B cell (primary cell): Measurements from ENCODE around the gene TRIM38. TPM values are rescaled to one million over a fixed set of nuclear protein-coding genes. Genes with fewer than 3 reads are reported as not detected.

Experiments used
- ATAC-seq: fragments of 200-7000 bp; cut with Tn5 transposase; one replicate; pipeline ENCODE4 v1.10.0; 2021; ENCODE audit warnings: low read depth, mild to moderate bottlenecking, moderate number of reproducible peaks, moderate library complexity
- CTCF ChIA-PET: fragments of 350-600 bp; sonication (Branson Sonifier 250); formaldehyde crosslinking; loops from one replicate; lab custom pipeline; 2021; ENCODE audit warnings: antibody characterized with exemption, inconsistent platforms; lab: Charles Lee
- POLR2A ChIA-PET: fragments of 350-600 bp; sonication (Branson Sonifier 250); formaldehyde crosslinking; loops from one replicate; lab custom pipeline; 2021; ENCODE audit warnings: antibody characterized with exemption; lab: Charles Lee
- DNase-seq: peaks from one replicate; pipeline ENCODE4 v3.0.0; 2013
- H2AFZ ChIP-seq: 2 replicates; pipeline ENCODE4 v1.6.1; 2012; ENCODE audit warnings: mild to moderate bottlenecking, low read depth, low read length; ENCODE audit not compliant: insufficient read depth, poor library complexity, severe bottlenecking
- H3K27ac ChIP-seq, 2 donors: 1 replicate in 1 of 2; 2 replicates in 1 of 2; pipeline ENCODE4 v1.5.1; 2012 to 2013; ENCODE audit warnings: low read length in 2 of 2, mild to moderate bottlenecking in 2 of 2, moderate library complexity in 1 of 2
- H3K27me3 ChIP-seq, 4 experiments: fragments of 200-600 bp in 1 of 4; sonication (generic) in 1 of 4; replicated peaks in 1 of 4; 1 replicate in 2 of 4; 2 replicates in 2 of 4; pipeline versions ENCODE4 v1.6.1 to v1.7.0; 2013 to 2016; ENCODE audit warnings: low read length in 3 of 4, mild to moderate bottlenecking in 2 of 4, mixed read lengths in 1 of 4, moderate library complexity in 1 of 4; ENCODE audit not compliant: insufficient read depth in 4 of 4, control insufficient read depth in 3 of 4; ENCODE audit errors: control extremely low read depth in 1 of 4
- H3K36me3 ChIP-seq, 2 experiments: replicated peaks in 1 of 2; 1 replicate in 1 of 2; 2 replicates in 1 of 2; pipeline versions ENCODE4 v1.6.1 to v1.7.1; 2013; ENCODE audit warnings: low read length in 1 of 2; ENCODE audit not compliant: insufficient read depth in 2 of 2, control insufficient read depth in 1 of 2; ENCODE audit errors: control extremely low read depth in 1 of 2, extremely low read depth in 1 of 2
- H3K4me1 ChIP-seq, 2 donors: fragments of 200-600 bp in 1 of 2; sonication (generic) in 1 of 2; 1 replicate in 1 of 2; 2 replicates in 1 of 2; pipeline versions ENCODE4 v1.5.1 to v1.6.1; 2013 to 2017; ENCODE audit warnings: low read length in 2 of 2; ENCODE audit not compliant: control insufficient read depth in 2 of 2, insufficient read depth in 2 of 2
- H3K4me2 ChIP-seq: replicated peaks from 2 replicates; pipeline ENCODE3; 2012; ENCODE audit warnings: mild to moderate bottlenecking, low read depth, low read length; ENCODE audit not compliant: poor library complexity, severe bottlenecking
- H3K4me3 ChIP-seq, 5 experiments: fragments of 200-600 bp in 1 of 5; sonication (generic) in 1 of 5; 1 replicate in 3 of 5; 2 replicates in 2 of 5; pipeline versions ENCODE4 v1.5.1 to v1.7.0; 2011 to 2016; ENCODE audit warnings: low read length in 4 of 5, mild to moderate bottlenecking in 4 of 5, low read depth in 2 of 5, control low read depth in 1 of 5, moderate library complexity in 1 of 5; ENCODE audit not compliant: insufficient read depth in 1 of 5; ENCODE audit errors: control extremely low read depth in 1 of 5, extremely low read depth in 1 of 5
- H3K79me2 ChIP-seq: fragments of 200-600 bp; sonication (generic); one replicate; pipeline ENCODE4 v1.6.0; 2016; ENCODE audit warnings: low read length; ENCODE audit not compliant: control insufficient read depth, insufficient read depth
- H3K9ac ChIP-seq: fragments of 200-600 bp; sonication (generic); 2 replicates; pipeline ENCODE4 v1.6.1; 2017; ENCODE audit warnings: mild to moderate bottlenecking, low read length, moderate library complexity
- H3K9me3 ChIP-seq, 3 donors: one replicate each; pipeline versions ENCODE4 v1.6.1 to v1.7.1; 2013; ENCODE audit warnings: low read length in 2 of 3; ENCODE audit not compliant: control insufficient read depth in 2 of 3, insufficient read depth in 1 of 3; ENCODE audit errors: control extremely low read depth in 1 of 3
- H4K20me1 ChIP-seq: 2 replicates; pipeline ENCODE4 v1.6.0; 2012; ENCODE audit warnings: mild to moderate bottlenecking, low read length; ENCODE audit not compliant: insufficient read depth, control insufficient read depth, poor library complexity, severe bottlenecking
- H3K27ac Mint-ChIP-seq: one replicate; pipeline ENCODE4 v1.8.0; 2021; ENCODE audit warnings: mixed read lengths
- H3K27me3 Mint-ChIP-seq: one replicate; pipeline ENCODE4 v1.8.0; 2021; ENCODE audit warnings: mixed read lengths
- H3K4me1 Mint-ChIP-seq: one replicate; pipeline ENCODE4 v1.8.0; 2021; ENCODE audit warnings: mixed read lengths
- H3K4me3 Mint-ChIP-seq: one replicate; pipeline ENCODE4 v1.8.0; 2021; ENCODE audit warnings: mixed read lengths
- H3K9me3 Mint-ChIP-seq: one replicate; pipeline ENCODE4 v1.8.0; 2022; ENCODE audit warnings: mixed read lengths; ENCODE audit not compliant: insufficient read depth
- EZH2 ChIP-seq: IDR thresholded peaks from 2 replicates; pipeline ENCODE4 v1.6.1; 2012; ENCODE audit warnings: borderline replicate concordance, low read depth, mild to moderate bottlenecking, moderate library complexity, low read length; ENCODE audit not compliant: insufficient read depth, poor library complexity, severe bottlenecking
- WGBS: methylation state at CpG from one replicate; pipeline ENCODE4 v1.1.5; 2013; ENCODE audit warnings: missing lambda C conversion rate; ENCODE audit not compliant: insufficient coverage; 5-methylcytosine and 5-hydroxymethylcytosine counted together
- intact Hi-C: fragments of 100-400 bp; cut with micrococcal nuclease; formaldehyde crosslinking; loops from one replicate; pipeline ENCODE4 v1.10.0; 2022
- polyA plus RNA-seq: library from polyadenylated mRNA; depleted of rRNA; stranded (reverse); fragments of >200 nt; gene quantifications from 2 replicates; pipeline ENCODE4 v1.2.3, GENCODE V29; 2012
- total RNA-seq, 2 donors: library from RNA; stranded (reverse); fragments of 120-200 nt in 1 of 2; gene quantifications; 1 replicate in 1 of 2; 2 replicates in 1 of 2; pipeline versions ENCODE4 v1.2.3 to v1.2.4, GENCODE V29; 2013 to 2022
- TF ChIP-seq, protein P1 (sequence below): fragments of 200-600 bp; IDR thresholded peaks from one replicate; pipeline ENCODE4 v1.8.0; 2022; ENCODE audit warnings: antibody characterized with exemption, mild to moderate bottlenecking

The TRIM38 gene
- total and polyA plus RNA-seq, 2 donors (not counting 1 experiment from before 2014, with no cell fraction given), result 29.3 to 57.2 TPM

DNA sequence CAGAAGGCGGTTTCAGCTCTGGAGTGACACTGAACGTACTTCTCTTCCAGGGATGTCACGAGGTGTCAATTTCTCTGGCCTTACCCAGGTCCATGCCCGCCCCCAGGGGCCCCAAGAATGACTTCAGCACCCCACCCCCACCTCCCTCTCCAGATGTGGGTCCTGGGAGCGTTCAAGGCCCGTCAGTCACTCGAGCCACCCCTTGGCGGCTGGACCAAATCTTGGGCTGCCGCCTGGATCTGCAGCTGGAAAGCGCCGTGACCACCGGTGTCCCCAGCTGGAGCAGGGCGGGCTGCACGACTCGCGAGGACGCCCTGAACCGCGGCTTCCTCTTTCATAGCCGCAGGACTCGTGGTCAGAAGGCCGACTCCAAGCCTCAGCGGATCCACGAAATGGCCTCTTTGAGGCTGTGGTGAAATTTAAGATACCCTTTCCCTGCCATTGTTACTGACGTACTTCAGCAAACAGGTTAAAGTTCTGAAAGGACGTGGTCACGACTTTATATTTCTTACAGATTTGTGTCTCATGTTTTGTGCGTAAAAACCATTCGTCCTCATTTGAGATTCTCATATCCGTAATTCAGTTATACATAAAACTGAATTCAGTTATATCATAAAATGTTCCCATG lies 29.3 kb downstream of the TRIM38 start:
- Histone ChIP-seq H3K36me3 (peaks cover 0 to 10% of the 10 kb centered on the region in 2 experiments), H4K20me1 (no peaks in the 10 kb centered on the region), H3K27me3 (no peaks in the 10 kb centered on the region), H3K27ac (peak overlapping the region; percentile 84 to 94), H3K4me2 (peak overlapping the region; percentile 79), H3K9ac (peak overlapping the region; percentile 72), H3K4me1 (peaks cover 11 to 20% of the 10 kb centered on the region in 2 donors), H2AFZ (peak overlapping the region; percentile 86), H3K4me3 (peak overlapping the region; percentile 49 to 80 (median 72)), H3K9me3 (no peaks in the 10 kb centered on the region), H3K79me2 (no peaks in the 10 kb centered on the region)
- DNase-seq (peak; percentile 88), ATAC-seq (peak; percentile 42)
- TF ChIP-seq EZH2, result no peak
- TF ChIP-seq, protein P1, sequence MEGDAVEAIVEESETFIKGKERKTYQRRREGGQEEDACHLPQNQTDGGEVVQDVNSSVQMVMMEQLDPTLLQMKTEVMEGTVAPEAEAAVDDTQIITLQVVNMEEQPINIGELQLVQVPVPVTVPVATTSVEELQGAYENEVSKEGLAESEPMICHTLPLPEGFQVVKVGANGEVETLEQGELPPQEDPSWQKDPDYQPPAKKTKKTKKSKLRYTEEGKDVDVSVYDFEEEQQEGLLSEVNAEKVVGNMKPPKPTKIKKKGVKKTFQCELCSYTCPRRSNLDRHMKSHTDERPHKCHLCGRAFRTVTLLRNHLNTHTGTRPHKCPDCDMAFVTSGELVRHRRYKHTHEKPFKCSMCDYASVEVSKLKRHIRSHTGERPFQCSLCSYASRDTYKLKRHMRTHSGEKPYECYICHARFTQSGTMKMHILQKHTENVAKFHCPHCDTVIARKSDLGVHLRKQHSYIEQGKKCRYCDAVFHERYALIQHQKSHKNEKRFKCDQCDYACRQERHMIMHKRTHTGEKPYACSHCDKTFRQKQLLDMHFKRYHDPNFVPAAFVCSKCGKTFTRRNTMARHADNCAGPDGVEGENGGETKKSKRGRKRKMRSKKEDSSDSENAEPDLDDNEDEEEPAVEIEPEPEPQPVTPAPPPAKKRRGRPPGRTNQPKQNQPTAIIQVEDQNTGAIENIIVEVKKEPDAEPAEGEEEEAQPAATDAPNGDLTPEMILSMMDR, result no peak
- no peaks in the 10 kb centered on the region for H3K9me3 Mint-ChIP-seq
- intact Hi-C loops, result loop anchor here (1.0 to 2.0 kb wide), 4 partner anchors 28 to 271 kb away; partner anchors contain the start of gene TRIM38
- H3K4me3 Mint-ChIP-seq, result peak overlapping the region; percentile 99
- H3K27me3 Mint-ChIP-seq, result no peaks in the 10 kb centered on the region
- under 1% methylated on average over 25 of the region's 30 CpGs for WGBS
- peaks cover 49% of the 10 kb centered on the region for H3K4me1 Mint-ChIP-seq
- POLR2A ChIA-PET, result interaction anchor here (0.6 to 3.5 kb wide), 13 partner anchors 9 to 242 kb away, joined by 3 to 61 read pairs (median 4); partner anchors contain the start of gene TRIM38
- peak overlapping the region; percentile 100 for H3K27ac Mint-ChIP-seq
- CTCF ChIA-PET, result interaction anchor here (0.6 to 5.6 kb wide), 29 partner anchors 9 to 726 kb away, joined by 3 to 79 read pairs (median 6); partner anchors contain the start of gene TRIM38
